ENCODE measurements around the gene EIF2B2. TPM values are rescaled to one million over a fixed set of nuclear protein-coding genes. Genes with fewer than 3 reads are reported as not detected.

Gene EIF2B2
- total RNA-seq, 2 experiments from 2014 or later: 21.0 to 24.2 TPM

- TF ChIP-seq, protein P1, sequence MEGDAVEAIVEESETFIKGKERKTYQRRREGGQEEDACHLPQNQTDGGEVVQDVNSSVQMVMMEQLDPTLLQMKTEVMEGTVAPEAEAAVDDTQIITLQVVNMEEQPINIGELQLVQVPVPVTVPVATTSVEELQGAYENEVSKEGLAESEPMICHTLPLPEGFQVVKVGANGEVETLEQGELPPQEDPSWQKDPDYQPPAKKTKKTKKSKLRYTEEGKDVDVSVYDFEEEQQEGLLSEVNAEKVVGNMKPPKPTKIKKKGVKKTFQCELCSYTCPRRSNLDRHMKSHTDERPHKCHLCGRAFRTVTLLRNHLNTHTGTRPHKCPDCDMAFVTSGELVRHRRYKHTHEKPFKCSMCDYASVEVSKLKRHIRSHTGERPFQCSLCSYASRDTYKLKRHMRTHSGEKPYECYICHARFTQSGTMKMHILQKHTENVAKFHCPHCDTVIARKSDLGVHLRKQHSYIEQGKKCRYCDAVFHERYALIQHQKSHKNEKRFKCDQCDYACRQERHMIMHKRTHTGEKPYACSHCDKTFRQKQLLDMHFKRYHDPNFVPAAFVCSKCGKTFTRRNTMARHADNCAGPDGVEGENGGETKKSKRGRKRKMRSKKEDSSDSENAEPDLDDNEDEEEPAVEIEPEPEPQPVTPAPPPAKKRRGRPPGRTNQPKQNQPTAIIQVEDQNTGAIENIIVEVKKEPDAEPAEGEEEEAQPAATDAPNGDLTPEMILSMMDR (IDR thresholded peaks at IDR 0.05): no peak
- Histone ChIP-seq H3K27me3 (ENCODE audit: control insufficient read depth in 1 of 2, insufficient read depth in 2 of 2, low read length in 2 of 2) (no peaks in the 10 kb centered on the region), H3K4me3 (ENCODE audit: low read length) (no peak overlapping the region), H3K4me1 (ENCODE audit: insufficient read depth, low read length) (no peaks in the 10 kb centered on the region), H3K9me3 (ENCODE audit: control insufficient read depth in 1 of 2, insufficient read depth in 1 of 2, low read length in 2 of 2) (no peaks in the 10 kb centered on the region), H3K36me3 (ENCODE audit: insufficient read depth, low read length) (no peaks in the 10 kb centered on the region), H3K27ac (ENCODE audit: low read depth in 1 of 2, low read length in 2 of 2) (no peak overlapping the region)
- CTCF ChIA-PET: no interaction called here
- Mint-ChIP-seq H3K4me3 (no peak overlapping the region), H3K9me3 (no peaks in the 10 kb centered on the region), H3K27me3 (no peaks in the 10 kb centered on the region), H3K36me3 (ENCODE audit: low read depth) (no peaks in the 10 kb centered on the region), H3K4me1 (ENCODE audit: low read depth) (no peaks in the 10 kb centered on the region), H3K27ac (no peak overlapping the region)
- ATAC-seq (ENCODE audit: poor library complexity): no peak
- POLR2A ChIA-PET: no interaction called here
- intact Hi-C loops (cut with DNase I, micrococcal nuclease): no loop called here
- DNase-seq: no peak
These were observed 37.1 kb upstream of the EIF2B2 start for GRCh38 chr14:74965486-74966153.

DNA sequence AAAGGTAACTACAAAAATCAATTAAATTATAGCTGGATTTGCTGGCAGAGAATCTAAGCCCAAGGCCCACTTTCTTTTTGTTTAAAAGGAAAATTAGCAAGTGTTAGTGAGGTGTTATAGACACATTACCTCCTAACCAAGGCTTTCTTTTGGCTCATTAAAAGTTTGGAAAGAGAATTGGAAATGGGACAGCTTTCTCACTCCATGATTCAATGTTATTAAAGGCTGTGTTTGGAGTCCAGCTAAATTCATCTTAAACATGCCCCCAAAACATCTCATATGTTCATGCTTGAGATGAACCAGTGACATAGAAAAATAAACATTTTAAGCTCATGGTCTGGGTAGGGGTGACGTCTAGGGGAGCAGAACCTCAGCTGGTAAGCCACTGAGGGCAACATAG, 33.9 kb upstream of the EIF2B2 start:
- Histone ChIP-seq H3K9me3 (ENCODE audit: control insufficient read depth in 1 of 2, insufficient read depth in 1 of 2, low read length in 2 of 2) (no peaks in the 10 kb centered on the region), H3K4me1 (ENCODE audit: insufficient read depth, low read length) (peaks cover 4% of the 10 kb centered on the region), H3K27ac (ENCODE audit: low read depth in 1 of 2, low read length in 2 of 2) (no peak overlapping the region), H3K27me3 (ENCODE audit: control insufficient read depth in 1 of 2, insufficient read depth in 2 of 2, low read length in 2 of 2) (no peaks in the 10 kb centered on the region), H3K4me3 (ENCODE audit: low read length) (no peak overlapping the region), H3K36me3 (ENCODE audit: insufficient read depth, low read length) (no peaks in the 10 kb centered on the region)
- H3K27ac Mint-ChIP-seq: no peak overlapping the region
- H3K4me3 Mint-ChIP-seq: no peak overlapping the region
- no peaks in the 10 kb centered on the region for H3K36me3 Mint-ChIP-seq (ENCODE audit: low read depth)
- no peak for DNase-seq
- no peak for ATAC-seq (ENCODE audit: poor library complexity)
- H3K27me3 Mint-ChIP-seq: no peaks in the 10 kb centered on the region
- no peaks in the 10 kb centered on the region for H3K4me1 Mint-ChIP-seq (ENCODE audit: low read depth)
- TF ChIP-seq, protein P1 (IDR thresholded peaks at IDR 0.05): no peak
- ChIA-PET POLR2A (no interaction called here), CTCF (no interaction called here)
- intact Hi-C loops (cut with DNase I, micrococcal nuclease): no loop called here
- no peaks in the 10 kb centered on the region for H3K9me3 Mint-ChIP-seq

DNA sequence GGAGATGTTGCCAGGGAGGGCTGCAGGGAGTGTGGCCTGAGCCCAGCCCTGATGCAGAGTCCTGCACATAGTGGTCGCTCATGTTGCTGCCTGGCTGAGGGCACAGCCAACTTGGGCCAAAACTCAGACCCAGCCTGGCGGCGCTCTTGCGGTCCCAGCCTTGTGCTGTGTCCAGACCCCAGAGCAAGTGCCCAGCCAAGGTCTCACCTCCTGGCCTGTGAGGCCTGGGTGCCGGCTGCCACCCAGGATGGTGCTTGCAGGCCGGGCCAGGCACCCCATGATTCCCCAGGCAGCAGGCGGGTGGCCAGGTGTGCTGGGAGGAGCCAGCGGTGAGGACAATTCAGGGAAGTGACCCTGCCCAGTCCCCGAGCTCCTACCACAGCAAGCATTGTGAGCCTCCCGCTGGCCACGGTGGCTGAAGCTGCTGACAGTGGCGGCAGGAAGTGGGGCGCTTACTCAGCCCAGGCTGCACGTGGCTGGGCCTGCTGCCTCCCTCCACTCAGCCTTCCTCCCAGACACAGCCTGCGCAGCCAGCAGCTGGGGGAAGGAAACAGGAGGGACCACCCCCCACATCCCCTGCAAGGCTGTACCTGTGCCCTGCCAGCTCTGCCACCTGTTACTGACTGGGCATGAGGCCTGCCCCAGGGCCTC, 29.6 kb upstream of the EIF2B2 start:
- no peak for ATAC-seq (ENCODE audit: poor library complexity)
- Mint-ChIP-seq H3K9me3 (no peaks in the 10 kb centered on the region), H3K27ac (no peak overlapping the region), H3K4me3 (no peak overlapping the region), H3K27me3 (no peaks in the 10 kb centered on the region), H3K4me1 (ENCODE audit: low read depth) (no peaks in the 10 kb centered on the region), H3K36me3 (ENCODE audit: low read depth) (no peaks in the 10 kb centered on the region)
- DNase-seq: peak in 3 of 14 experiments; percentile 8 to 28 (median 9)
- H3K9me3 ChIP-seq (ENCODE audit: control insufficient read depth in 1 of 2, insufficient read depth in 1 of 2, low read length in 2 of 2): no peaks in the 10 kb centered on the region
- intact Hi-C loops (cut with DNase I, micrococcal nuclease): no loop called here
- no peaks in the 10 kb centered on the region for H3K36me3 ChIP-seq (ENCODE audit: insufficient read depth, low read length)
- TF ChIP-seq, protein P1 (IDR thresholded peaks at IDR 0.05): no peak
- POLR2A ChIA-PET: no interaction called here
- CTCF ChIA-PET: no interaction called here
- H3K4me3 ChIP-seq (ENCODE audit: low read length): no peak overlapping the region
- peaks cover 4% of the 10 kb centered on the region for H3K4me1 ChIP-seq (ENCODE audit: insufficient read depth, low read length)
- no peak overlapping the region for H3K27ac ChIP-seq (ENCODE audit: low read depth in 1 of 2, low read length in 2 of 2)
- H3K27me3 ChIP-seq (ENCODE audit: control insufficient read depth in 1 of 2, insufficient read depth in 2 of 2, low read length in 2 of 2): no peaks in the 10 kb centered on the region
